ENCODE data around the gene CPNE5. TPM values are rescaled to one million over a fixed set of nuclear protein-coding genes. Genes with fewer than 3 reads are reported as not detected.

CPNE5 gene
- total and polyA plus RNA-seq, 9 of the 15 experiments (the other 6 are each of a cell fraction or from before 2014, with no cell fraction given), result 0.14 to 1.0 (median 0.46) TPM; not detected in 2

GRCh38 chr6:36848658-36849441 lies 9.6 kb upstream of the CPNE5 start (continued):
- no peak for TF ChIP-seq ZBTB5 (IDR thresholded peaks at IDR 0.05)
- TF ChIP-seq TFAM (CRISPR knock-in tag; conservative IDR thresholded peaks at IDR 0.05), result no peak
- no peak for TF ChIP-seq ZBTB1 (CRISPR knock-in tag; IDR thresholded peaks at IDR 0.05; ENCODE audit: borderline replicate concordance, low read depth)
- 0 out of 2 replicates have a peak, but pooled peaks have one; percentile 3 for TF ChIP-seq GABPA (tag; conservative IDR thresholded peaks at IDR 0.05; ENCODE audit: low read depth)
- no peak for TF ChIP-seq ZNF280B (CRISPR knock-in tag; IDR thresholded peaks at IDR 0.05)
- TF ChIP-seq SNRNP70 (optimal IDR thresholded peaks at IDR 0.05; ENCODE audit: low read depth, low read length), result no peak
- TF ChIP-seq FIP1L1 (IDR thresholded peaks at IDR 0.05; ENCODE audit: low read depth, low read length, poor library complexity, severe bottlenecking), result no peak
- TF ChIP-seq ZNF76 (CRISPR knock-in tag; IDR thresholded peaks at IDR 0.05; ENCODE audit: borderline replicate concordance), result no peak
- no peak for TF ChIP-seq ZNF780A (CRISPR knock-in tag; IDR thresholded peaks at IDR 0.05)
- TF ChIP-seq ZNF707 (CRISPR knock-in tag; conservative IDR thresholded peaks at IDR 0.05), result no peak
- TF ChIP-seq ZFP30 (CRISPR knock-in tag; IDR thresholded peaks at IDR 0.05; ENCODE audit: borderline replicate concordance), result no peak
- TF ChIP-seq NRF1 (conservative IDR thresholded peaks at IDR 0.05 in 1 of 2, IDR thresholded peaks at IDR 0.05 in 1 of 2), result peak; percentile 56 to 72
- no peak for TF ChIP-seq ZZZ3 (IDR thresholded peaks at IDR 0.05)
- peak; percentile 88 for TF ChIP-seq VEZF1 (CRISPR knock-in tag; IDR thresholded peaks at IDR 0.05)
- TF ChIP-seq ZSCAN32 (CRISPR knock-in tag; IDR thresholded peaks at IDR 0.05), result no peak
- no peak for TF ChIP-seq SP2 (IDR thresholded peaks at IDR 0.05; ENCODE audit: extremely low read depth, low read depth, low read length, poor library complexity, severe bottlenecking)
- no peak for TF ChIP-seq CAMTA2 (CRISPR knock-in tag; conservative IDR thresholded peaks at IDR 0.05)
- TF ChIP-seq E2F3 (CRISPR knock-in tag; IDR thresholded peaks at IDR 0.05), result 0 out of 2 replicates have a peak, but pooled peaks have one; percentile 46
- TF ChIP-seq CBX8 (IDR thresholded peaks at IDR 0.05; ENCODE audit: borderline replicate concordance, extremely low read depth, low read depth, low read length, poor library complexity, severe bottlenecking), result no peak
- TF ChIP-seq PYGO2 (tag; IDR thresholded peaks at IDR 0.05), result no peak
- TF ChIP-seq ZNF24 (IDR thresholded peaks at IDR 0.05), result no peak
- no peak for TF ChIP-seq BRD4 (IDR thresholded peaks at IDR 0.05)
- TF ChIP-seq FOS (IDR thresholded peaks at IDR 0.05; ENCODE audit: extremely low read depth, insufficient read length), result no peak
- TF ChIP-seq ZNF77 (CRISPR knock-in tag; IDR thresholded peaks at IDR 0.05), result no peak
- TF ChIP-seq KLF10 (CRISPR knock-in tag; IDR thresholded peaks at IDR 0.05), result no peak
